GM12801 (cell line): ENCODE measurements around the gene OR2B2.

Experiments used
- CTCF ChIP-seq: IDR thresholded peaks from one replicate; pipeline ENCODE4 v1.5.1; 2011; ENCODE audit warnings: control low read depth; ENCODE audit not compliant: insufficient read length; ENCODE audit errors: extremely low read depth

OR2B2 gene

GRCh38 chr6:27924179-27924578 lies 12.0 kb upstream of the OR2B2 start:
- TF ChIP-seq CTCF: no peak

DNA sequence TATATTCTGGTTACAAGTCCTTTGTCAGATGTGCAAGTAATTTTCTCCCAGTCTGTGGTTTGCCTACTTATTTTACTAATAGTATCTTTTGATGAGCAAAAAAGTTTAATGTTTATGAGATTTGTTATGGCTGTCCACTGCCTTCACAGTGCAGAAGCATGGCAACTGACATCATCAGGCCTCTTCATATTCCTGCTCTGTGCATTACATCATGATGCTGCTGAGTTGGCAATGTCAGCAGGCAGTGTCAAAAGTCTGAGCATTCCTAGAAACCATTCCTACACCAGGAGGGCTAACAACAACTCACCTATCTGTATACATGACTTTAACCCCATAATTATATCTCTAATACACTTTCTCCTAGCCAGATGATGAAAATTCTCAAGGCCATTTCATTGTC lies 10.8 kb upstream of the OR2B2 start:
- no peak for TF ChIP-seq CTCF

- TF ChIP-seq CTCF: no peak
Observed at GRCh38 chr6:27908017-27908416, 4.2 kb downstream of the OR2B2 start.

DNA sequence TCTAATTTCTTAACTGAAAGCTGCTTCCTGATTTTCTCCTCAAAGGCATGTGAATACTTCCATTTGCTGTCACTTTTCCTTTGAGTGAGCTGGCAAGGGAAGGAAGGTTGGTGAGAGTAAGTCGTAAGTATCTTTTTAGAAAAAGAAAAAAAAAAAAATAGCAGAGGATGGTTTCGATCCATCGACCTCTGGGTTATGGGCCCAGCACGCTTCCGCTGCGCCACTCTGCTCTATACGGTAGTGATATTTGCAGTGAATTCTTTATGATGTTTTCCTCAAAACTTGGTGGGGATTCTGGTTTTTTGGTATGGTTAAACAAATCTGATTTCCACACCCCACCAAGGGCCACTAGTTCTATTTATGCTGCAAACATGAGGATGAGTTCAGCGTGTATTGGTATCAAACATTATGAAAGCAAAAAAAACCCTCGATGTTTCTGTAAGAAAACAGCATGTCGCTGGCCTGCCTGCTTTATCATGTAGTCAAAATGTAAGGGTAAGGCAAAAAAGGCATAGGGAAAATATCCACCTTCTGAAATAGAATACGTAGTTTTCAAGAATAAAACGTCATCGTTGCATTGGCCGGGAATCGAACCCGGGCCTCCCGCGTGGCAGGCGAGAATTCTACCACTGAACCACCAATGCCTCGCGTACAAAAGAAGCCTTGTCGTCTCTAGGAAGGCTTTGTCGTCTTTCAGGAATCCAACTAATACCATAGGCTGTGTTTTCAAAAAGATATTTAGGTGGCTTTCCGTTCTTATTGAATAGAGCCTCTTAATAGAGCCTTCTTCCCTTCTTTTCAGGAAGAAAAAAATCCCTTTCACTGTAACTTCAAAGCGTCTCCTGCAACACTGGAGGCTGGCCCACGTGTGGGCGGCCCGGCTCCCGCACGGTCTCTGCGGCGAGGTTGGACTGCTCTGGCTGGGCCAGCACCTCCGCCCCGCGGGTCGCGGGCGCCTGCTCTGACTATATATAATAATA lies 9.6 kb downstream of the OR2B2 start:
- TF ChIP-seq CTCF: no peak

DNA sequence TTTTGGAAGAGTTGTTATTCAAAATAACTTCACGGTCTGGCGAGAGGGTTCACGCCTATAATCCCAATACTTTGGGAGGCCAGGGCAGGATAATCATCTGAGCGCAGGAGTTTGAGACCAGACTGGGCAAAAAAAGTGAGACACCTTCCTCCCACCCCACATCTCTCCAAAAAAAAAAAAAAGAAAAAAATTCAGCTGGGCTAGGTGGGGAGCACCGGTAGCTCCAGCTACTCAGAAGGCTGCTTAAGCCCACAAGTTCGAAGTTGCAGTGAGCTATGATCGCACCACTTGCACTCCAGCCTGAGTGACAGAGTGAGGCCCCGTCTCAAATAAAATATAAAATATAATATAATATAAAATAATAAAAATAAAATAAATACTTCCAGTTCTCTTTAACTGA lies 10.4 kb downstream of the OR2B2 start:
- no peak for TF ChIP-seq CTCF

DNA sequence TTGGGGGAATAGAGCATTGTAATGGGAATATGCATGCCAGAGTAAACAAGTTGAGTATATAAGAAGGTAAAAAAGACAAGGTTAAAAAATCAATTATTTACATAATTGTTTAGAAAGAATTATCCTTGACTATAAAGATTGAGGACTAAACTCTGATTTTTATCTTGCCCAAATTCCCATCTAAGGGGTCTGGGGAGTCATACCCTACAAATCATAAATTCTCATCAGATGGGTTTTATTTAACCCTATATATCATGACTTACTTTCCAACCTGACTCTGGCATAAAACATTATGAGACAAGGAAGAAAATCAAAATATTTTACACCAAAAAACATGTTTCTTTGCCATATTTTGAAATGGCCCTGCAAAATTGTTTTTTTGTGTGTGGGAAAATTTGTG lies 12.7 kb downstream of the OR2B2 start:
- no peak for TF ChIP-seq CTCF

DNA sequence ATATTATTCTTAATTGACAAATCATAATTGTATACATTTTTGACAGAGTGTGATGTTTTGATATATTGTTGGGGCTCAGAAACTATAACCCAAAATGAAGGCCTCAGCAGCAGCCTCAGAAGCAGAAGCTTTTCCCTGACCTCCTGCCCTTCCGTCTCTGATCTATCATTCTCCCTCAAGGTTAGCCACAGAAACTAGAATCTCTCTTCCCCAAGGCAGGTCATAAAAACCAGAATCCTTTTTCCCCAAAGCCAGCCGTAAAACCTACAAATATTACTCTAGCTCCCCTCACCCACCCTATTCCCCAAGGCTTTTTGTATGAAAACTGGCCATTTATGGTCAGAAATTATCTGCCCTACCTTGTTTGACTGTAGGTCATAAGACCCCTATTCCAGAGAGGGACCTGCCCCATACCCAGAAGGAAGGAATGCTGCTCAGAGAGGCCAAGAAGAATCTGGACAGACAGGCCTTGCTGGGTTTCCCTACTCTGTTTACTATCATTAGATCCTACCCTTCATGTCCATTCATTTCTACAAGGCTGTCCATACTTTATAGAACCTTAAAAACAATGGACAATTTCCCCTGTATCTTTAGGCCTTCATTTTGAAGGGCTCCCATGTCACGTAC lies 14.5 kb downstream of the OR2B2 start:
- TF ChIP-seq CTCF: no peak
